Measurements from ENCODE around the gene UNC13C. TPM values are rescaled to one million over a fixed set of nuclear protein-coding genes. Genes with fewer than 3 reads are reported as not detected.

UNC13C gene
- total and polyA plus RNA-seq, 2 of the 13 experiments (the other 11 are each of a cell fraction or from before 2014, with no cell fraction given), result 0.04 TPM; not detected in 1

- no peaks in the 10 kb centered on the region for H3K36me3 ChIP-seq (replicated peaks in 1 of 2; ENCODE audit: control insufficient read depth in 1 of 2, insufficient read depth in 2 of 2, low read length in 2 of 2)
- ChIA-PET CTCF (ENCODE audit: low intra/inter-chr PET ratio, low total read pairs) (no interaction called here), POLR2A (no interaction called here)
- H2AFZ ChIP-seq (ENCODE audit: low read length), result no peak overlapping the region
- no peaks in the 10 kb centered on the region for H3K4me1 ChIP-seq (ENCODE audit: insufficient read depth, low read length)
- TF ChIP-seq SNAPC4 (CRISPR knock-in tag; IDR thresholded peaks at IDR 0.05) (no peak), GZF1 (CRISPR knock-in tag; IDR thresholded peaks at IDR 0.05) (no peak), JUND (CRISPR knock-in tag; IDR thresholded peaks at IDR 0.05) (no peak), KLF11 (CRISPR knock-in tag; IDR thresholded peaks at IDR 0.05) (no peak), FIP1L1 (IDR thresholded peaks at IDR 0.05; ENCODE audit: borderline replicate concordance, insufficient read depth, low read depth, low read length) (no peak), AGO1 (IDR thresholded peaks at IDR 0.05; ENCODE audit: low read depth, low read length, poor library complexity, severe bottlenecking) (no peak), GATAD1 (CRISPR knock-in tag; IDR thresholded peaks at IDR 0.05) (no peak)
- in situ Hi-C loops (cut with HindIII; ENCODE audit: extremely low pct_ligation_motif_present, low pct_unique_long_range_greater_than_20kb), result no loop called here
- H4K20me1 ChIP-seq (ENCODE audit: insufficient read depth, low read length), result no peaks in the 10 kb centered on the region
- DNase-seq (ENCODE audit: low spot score) (no peak), ATAC-seq (no peak), FAIRE-seq (no peak)
- peaks cover 30% of the 10 kb centered on the region for H3K9me3 ChIP-seq (ENCODE audit: low read length)
- no peaks in the 10 kb centered on the region for H3K79me2 ChIP-seq (ENCODE audit: insufficient read depth, low read length)
- H3K4me2 ChIP-seq (ENCODE audit: low read depth, low read length), result no peak overlapping the region
- H3K9ac ChIP-seq (ENCODE audit: insufficient read depth, low read depth, low read length), result no peak overlapping the region
- no peak overlapping the region for H3K27ac ChIP-seq (ENCODE audit: extremely low read length, insufficient read depth, low read length)
- intact Hi-C loops (cut with micrococcal nuclease; ENCODE audit: unreplicated experiment), result loop anchor here (10.0 kb wide), 1 partner anchor 554 kb away; no protein-coding TSS in a partner anchor
- no TSS peak for BruUV-seq (replicated peaks)
- no peaks in the 10 kb centered on the region for H3K27me3 ChIP-seq (ENCODE audit: control insufficient read depth in 1 of 2, insufficient read depth in 2 of 2, low read length in 2 of 2)
- no peak overlapping the region for H3K4me3 ChIP-seq (replicated peaks in 1 of 3; ENCODE audit: insufficient read depth in 1 of 3, low read depth in 2 of 3, low read length in 3 of 3)
These were observed 660.4 kb downstream of the UNC13C start for GRCh38 chr15:54638666-54639065.
